ENCODE measurements around the gene OSBP2.

The OSBP2 gene

DNA sequence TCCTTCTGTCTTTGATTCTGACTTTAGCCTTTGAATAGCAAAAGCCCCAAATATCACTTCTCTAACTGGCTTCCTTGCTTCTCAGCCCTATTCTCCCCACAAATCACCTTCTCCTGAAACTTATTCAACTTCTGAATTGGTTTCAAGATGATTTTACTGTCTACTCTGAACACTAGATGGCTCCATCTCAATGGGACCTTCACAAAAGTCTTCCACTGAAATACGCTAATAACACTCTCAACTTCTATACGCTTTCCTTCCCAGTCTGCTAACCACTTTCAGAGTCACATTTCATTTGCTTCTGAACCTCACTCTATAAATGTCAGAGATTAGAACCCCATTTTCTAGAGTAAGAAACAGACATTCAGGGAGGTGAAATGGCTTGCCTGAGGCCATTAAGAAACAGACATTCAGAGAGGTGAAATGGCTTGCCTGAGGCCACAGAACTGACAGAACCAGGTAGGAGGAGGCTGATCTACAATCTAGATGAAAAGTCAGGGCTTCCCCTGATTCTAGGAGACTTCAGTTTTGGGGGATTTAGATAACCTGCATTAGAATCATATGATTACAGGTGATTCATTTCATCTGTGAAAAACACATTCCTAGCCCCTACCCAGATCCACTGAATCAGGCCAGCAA lies 253.3 kb downstream of the OSBP2 start:
- Histone ChIP-seq H3K4me1 (ENCODE audit: insufficient read depth, low read length) (no peaks in the 10 kb centered on the region), H3K9me3 (ENCODE audit: insufficient read depth, low read depth, low read length) (no peaks in the 10 kb centered on the region), H3K27ac (ENCODE audit: low read length) (no peak overlapping the region), H3K27me3 (ENCODE audit: insufficient read depth, low read length) (no peaks in the 10 kb centered on the region), H3K4me3 (ENCODE audit: low read length) (no peak overlapping the region), H3K36me3 (ENCODE audit: insufficient read depth, low read depth, low read length) (peaks cover 98% of the 10 kb centered on the region), H3K9ac (ENCODE audit: low read depth, low read length) (no peak overlapping the region)

DNA sequence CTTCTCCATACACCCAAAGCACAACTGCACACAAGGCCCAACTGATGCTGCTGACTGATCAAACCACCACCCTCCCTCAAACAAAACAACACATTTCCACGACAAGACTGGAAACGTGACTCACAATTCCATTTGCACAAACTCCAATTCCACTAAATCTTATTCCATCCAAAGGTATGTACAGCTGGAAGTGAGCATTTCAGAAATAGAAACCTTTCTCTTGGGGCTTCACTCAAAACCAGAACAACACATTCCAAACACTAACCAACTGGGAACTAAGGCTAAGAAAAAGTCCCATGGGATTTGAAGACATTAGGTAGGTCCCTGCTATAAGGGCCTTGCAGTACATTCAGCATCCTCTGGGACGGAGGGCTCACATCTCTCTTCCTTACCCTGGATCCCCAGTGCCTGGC lies 254.3 kb downstream of the OSBP2 start:
- H3K36me3 ChIP-seq (ENCODE audit: insufficient read depth, low read depth, low read length), result peaks cover 98% of the 10 kb centered on the region
- H3K9ac ChIP-seq (ENCODE audit: low read depth, low read length), result no peak overlapping the region
- H3K9me3 ChIP-seq (ENCODE audit: insufficient read depth, low read depth, low read length), result no peaks in the 10 kb centered on the region
- no peak overlapping the region for H3K4me3 ChIP-seq (ENCODE audit: low read length)
- H3K27ac ChIP-seq (ENCODE audit: low read length), result no peak overlapping the region
- H3K27me3 ChIP-seq (ENCODE audit: insufficient read depth, low read length), result no peaks in the 10 kb centered on the region
- H3K4me1 ChIP-seq (ENCODE audit: insufficient read depth, low read length), result no peaks in the 10 kb centered on the region

DNA sequence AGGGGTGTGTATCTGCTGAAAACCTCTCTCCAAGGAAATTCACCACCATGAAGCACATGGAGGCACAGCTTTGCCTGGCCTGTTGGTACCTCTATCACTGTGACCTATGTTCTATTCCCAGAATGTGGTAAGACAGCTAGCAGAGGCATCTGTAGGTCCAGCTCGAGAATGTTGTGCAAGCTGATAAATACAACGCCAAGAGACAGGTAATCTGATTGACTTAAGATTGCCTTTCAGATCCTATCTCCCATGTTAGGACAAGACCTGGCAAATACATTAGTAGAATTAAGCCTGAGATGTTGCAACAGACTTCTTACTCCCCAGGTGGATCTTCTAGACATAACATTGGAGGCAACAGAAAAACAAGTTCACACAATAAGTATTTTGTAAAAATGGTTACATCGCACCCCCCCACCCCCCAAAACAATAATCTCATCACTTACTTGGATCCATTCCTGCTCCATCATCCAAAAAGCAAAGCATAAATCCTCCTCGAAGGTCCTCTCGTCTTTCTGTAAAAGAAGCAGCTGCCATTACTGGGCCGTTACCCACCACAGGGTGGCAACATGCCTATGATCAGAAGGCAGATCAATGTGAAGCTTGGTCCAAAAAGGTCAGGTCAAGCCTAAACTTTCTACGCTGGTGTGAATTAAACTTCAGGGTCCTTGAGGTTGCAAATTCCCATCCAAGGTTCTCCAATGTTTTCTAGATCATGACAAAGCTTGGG lies 255.4 kb downstream of the OSBP2 start:
- Histone ChIP-seq H3K9ac (ENCODE audit: low read depth, low read length) (no peak overlapping the region), H3K4me1 (ENCODE audit: insufficient read depth, low read length) (no peaks in the 10 kb centered on the region), H3K36me3 (ENCODE audit: insufficient read depth, low read depth, low read length) (peaks cover 97% of the 10 kb centered on the region)

DNA sequence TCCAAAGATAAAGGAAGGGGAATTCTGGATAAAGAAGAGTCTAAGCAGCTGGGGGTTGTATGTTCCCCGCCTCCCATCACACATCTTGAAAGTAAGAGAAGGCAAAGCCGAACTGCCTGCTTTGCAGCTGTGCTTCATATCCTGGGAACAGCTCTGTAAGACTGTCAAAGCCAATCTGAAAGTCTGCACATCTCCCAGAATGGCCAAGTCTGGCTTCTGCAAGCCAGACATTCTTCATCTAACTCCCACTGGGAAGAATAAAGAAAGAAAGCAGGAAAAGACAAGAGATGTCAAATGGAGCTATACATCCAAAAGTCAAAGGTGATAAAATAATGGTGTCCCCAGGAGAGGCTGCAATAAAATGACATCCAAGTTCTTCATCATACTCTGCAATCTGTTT lies 258.5 kb downstream of the OSBP2 start:
- H3K4me3 ChIP-seq (ENCODE audit: low read length), result no peak overlapping the region
- no peaks in the 10 kb centered on the region for H3K4me1 ChIP-seq (ENCODE audit: insufficient read depth, low read length)
- no peaks in the 10 kb centered on the region for H3K9me3 ChIP-seq (ENCODE audit: insufficient read depth, low read depth, low read length)
- H3K9ac ChIP-seq (ENCODE audit: low read depth, low read length), result no peak overlapping the region
- no peaks in the 10 kb centered on the region for H3K27me3 ChIP-seq (ENCODE audit: insufficient read depth, low read length)
- peaks cover 97% of the 10 kb centered on the region for H3K36me3 ChIP-seq (ENCODE audit: insufficient read depth, low read depth, low read length)
- H3K27ac ChIP-seq (ENCODE audit: low read length), result no peak overlapping the region

More for the DNA sequence above, 255.4 kb downstream of the OSBP2 start:
- no peaks in the 10 kb centered on the region for H3K27me3 ChIP-seq (ENCODE audit: insufficient read depth, low read length)
- H3K9me3 ChIP-seq (ENCODE audit: insufficient read depth, low read depth, low read length), result no peaks in the 10 kb centered on the region
- H3K27ac ChIP-seq (ENCODE audit: low read length), result no peak overlapping the region
- H3K4me3 ChIP-seq (ENCODE audit: low read length), result no peak overlapping the region

DNA sequence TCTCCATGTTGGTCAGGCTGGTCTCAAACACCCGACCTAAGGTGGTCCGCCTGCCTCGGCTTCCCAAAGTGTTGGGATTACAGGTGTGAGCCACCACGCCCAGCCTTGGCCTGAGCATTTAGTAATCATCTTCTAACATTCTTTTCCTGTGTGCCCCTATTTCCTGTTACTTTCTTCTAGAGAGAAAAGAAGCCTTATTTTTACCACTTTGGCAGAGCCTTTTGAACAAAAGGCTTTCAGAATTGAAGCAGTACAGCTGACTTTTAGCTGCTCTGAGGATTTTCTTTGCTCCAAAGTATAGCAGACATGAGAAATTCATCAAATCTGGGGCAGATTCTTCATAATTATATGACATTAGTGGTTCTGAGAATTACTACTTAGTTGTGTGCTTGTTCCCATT lies 260.5 kb downstream of the OSBP2 start:
- H3K36me3 ChIP-seq (ENCODE audit: insufficient read depth, low read depth, low read length), result peaks cover 92% of the 10 kb centered on the region

More for the DNA sequence above, 260.5 kb downstream of the OSBP2 start:
- H3K9ac ChIP-seq (ENCODE audit: low read depth, low read length), result no peak overlapping the region
- no peak overlapping the region for H3K4me3 ChIP-seq (ENCODE audit: low read length)
- H3K27me3 ChIP-seq (ENCODE audit: insufficient read depth, low read length), result no peaks in the 10 kb centered on the region
- H3K4me1 ChIP-seq (ENCODE audit: insufficient read depth, low read length), result no peaks in the 10 kb centered on the region
- no peaks in the 10 kb centered on the region for H3K9me3 ChIP-seq (ENCODE audit: insufficient read depth, low read depth, low read length)
- H3K27ac ChIP-seq (ENCODE audit: low read length), result no peak overlapping the region
